ENCODE data around the gene DLG2.

GRCh38 chr11:84608837-84609196 lies 1018.3 kb downstream of the DLG2 start:
- no peak for TF ChIP-seq CTCF (IDR thresholded peaks at IDR 0.05; ENCODE audit: low read length)
- TF ChIP-seq EZH2 (optimal IDR thresholded peaks at IDR 0.05; ENCODE audit: low read depth, low read length): no peak

Data from MM.1S (cell line).